ENCODE data around the gene CCDC88C. TPM values are rescaled to one million over a fixed set of nuclear protein-coding genes. Genes with fewer than 3 reads are reported as not detected.

CCDC88C gene
- total RNA-seq, 1 experiment from 2014 or later, result 64.8 TPM

DNA sequence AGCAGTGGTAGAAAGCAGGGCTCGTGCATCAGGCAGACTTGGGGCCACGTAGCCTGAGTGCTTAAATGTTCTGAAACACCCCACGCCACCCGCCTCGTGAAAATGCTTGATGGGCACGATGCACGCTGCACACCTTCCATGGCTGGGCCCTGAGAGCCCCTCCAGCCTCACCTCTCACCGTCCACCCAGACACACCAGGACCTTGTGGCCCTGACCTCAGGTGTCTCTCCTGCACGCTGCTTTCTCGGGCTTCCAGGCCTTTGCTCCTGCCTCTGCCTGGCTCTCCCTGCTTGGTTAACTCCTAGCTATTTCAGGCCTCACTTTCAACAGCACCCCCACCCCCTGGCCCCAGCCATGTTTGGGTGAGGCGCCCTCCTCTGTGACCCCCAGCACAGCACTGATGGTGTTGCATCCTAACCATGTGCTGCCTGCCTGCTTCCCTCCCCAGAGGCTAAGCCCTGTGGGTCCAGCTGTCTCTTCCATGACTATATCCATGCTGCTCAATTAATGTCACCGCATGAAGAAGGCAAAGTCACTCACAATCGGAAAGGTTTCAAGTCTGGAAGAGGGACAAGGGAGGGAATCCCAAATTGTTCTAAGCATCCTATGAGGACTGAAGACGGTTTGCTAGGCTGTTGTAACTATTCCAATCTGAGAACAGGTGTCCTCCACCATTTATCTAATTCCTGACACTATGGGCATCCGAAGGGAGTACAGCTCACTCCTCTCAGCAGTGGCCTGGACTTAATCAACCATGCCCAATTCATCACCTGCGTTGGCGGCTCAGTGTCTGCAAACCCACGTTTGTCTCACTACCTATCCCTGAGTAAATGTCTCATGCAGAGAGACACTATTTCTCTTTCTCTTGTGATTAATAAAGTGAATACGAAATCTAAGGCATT, 82.2 kb downstream of the CCDC88C start:
- no peak overlapping the region for H3K4me3 Mint-ChIP-seq
- H3K9me3 Mint-ChIP-seq, result no peaks in the 10 kb centered on the region
- ChIA-PET POLR2A (no interaction called here), CTCF (interaction anchor here (1.0 to 2.2 kb wide), 3 partner anchors 11 to 19 kb away, joined by 3 to 7 read pairs (median 6); no protein-coding TSS in a partner anchor)
- no peaks in the 10 kb centered on the region; the same call in 1 of the 2 replicates for H3K4me1 Mint-ChIP-seq
- H3K27me3 Mint-ChIP-seq (ENCODE audit: low read depth), result no peaks in the 10 kb centered on the region
- ATAC-seq, result no peak
- TF ChIP-seq NFE2L1 (CRISPR knock-in tag; IDR thresholded peaks at IDR 0.05) (no peak), ZNF232 (CRISPR knock-in tag; IDR thresholded peaks at IDR 0.05) (no peak), JAZF1 (CRISPR knock-in tag; IDR thresholded peaks at IDR 0.05) (no peak), ZBTB21 (CRISPR knock-in tag; IDR thresholded peaks at IDR 0.05; ENCODE audit: borderline replicate concordance) (no peak)
- TF ChIP-seq, protein P1, sequence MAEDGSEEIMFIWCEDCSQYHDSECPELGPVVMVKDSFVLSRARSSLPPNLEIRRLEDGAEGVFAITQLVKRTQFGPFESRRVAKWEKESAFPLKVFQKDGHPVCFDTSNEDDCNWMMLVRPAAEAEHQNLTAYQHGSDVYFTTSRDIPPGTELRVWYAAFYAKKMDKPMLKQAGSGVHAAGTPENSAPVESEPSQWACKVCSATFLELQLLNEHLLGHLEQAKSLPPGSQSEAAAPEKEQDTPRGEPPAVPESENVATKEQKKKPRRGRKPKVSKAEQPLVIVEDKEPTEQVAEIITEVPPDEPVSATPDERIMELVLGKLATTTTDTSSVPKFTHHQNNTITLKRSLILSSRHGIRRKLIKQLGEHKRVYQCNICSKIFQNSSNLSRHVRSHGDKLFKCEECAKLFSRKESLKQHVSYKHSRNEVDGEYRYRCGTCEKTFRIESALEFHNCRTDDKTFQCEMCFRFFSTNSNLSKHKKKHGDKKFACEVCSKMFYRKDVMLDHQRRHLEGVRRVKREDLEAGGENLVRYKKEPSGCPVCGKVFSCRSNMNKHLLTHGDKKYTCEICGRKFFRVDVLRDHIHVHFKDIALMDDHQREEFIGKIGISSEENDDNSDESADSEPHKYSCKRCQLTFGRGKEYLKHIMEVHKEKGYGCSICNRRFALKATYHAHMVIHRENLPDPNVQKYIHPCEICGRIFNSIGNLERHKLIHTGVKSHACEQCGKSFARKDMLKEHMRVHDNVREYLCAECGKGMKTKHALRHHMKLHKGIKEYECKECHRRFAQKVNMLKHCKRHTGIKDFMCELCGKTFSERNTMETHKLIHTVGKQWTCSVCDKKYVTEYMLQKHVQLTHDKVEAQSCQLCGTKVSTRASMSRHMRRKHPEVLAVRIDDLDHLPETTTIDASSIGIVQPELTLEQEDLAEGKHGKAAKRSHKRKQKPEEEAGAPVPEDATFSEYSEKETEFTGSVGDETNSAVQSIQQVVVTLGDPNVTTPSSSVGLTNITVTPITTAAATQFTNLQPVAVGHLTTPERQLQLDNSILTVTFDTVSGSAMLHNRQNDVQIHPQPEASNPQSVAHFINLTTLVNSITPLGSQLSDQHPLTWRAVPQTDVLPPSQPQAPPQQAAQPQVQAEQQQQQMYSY (CRISPR knock-in tag; IDR thresholded peaks at IDR 0.05), result no peak
- TF ChIP-seq, protein P2, sequence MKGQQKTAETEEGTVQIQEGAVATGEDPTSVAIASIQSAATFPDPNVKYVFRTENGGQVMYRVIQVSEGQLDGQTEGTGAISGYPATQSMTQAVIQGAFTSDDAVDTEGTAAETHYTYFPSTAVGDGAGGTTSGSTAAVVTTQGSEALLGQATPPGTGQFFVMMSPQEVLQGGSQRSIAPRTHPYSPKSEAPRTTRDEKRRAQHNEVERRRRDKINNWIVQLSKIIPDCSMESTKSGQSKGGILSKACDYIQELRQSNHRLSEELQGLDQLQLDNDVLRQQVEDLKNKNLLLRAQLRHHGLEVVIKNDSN (CRISPR knock-in tag; IDR thresholded peaks at IDR 0.05), result no peak
- no peak for DNase-seq (ENCODE audit: low spot score)
- H3K27ac Mint-ChIP-seq, result peak overlapping the region; percentile 66
- H3K36me3 Mint-ChIP-seq, result peaks cover 13% of the 10 kb centered on the region

DNA sequence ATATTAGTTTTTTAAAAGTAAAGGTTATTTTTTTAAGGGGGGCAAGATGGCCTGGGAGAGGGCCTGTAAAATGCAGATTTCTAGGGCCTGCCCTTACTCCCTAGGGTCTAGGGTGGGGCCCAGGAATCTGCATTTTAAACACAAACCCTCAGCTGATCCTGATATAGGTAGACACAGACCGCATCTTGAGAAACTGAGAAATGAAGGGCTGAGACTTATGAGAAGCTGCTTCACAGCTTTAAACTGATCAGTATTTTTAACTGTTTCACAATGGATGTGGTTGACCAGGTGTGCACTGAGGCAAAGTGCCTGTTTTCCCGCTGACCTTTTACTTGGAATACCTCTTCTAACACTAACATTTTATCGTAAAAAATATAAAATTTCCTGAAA, 84.0 kb downstream of the CCDC88C start:
- CTCF ChIA-PET, result interaction anchor here (0.6 kb wide), 1 partner anchor 157 kb away, joined by 4 read pairs; no protein-coding TSS in a partner anchor
- TF ChIP-seq SMAD4 (CRISPR knock-in tag; IDR thresholded peaks at IDR 0.05) (no peak), JUN (CRISPR knock-in tag; IDR thresholded peaks at IDR 0.05) (no peak), RELA (CRISPR knock-in tag; IDR thresholded peaks at IDR 0.05; ENCODE audit: borderline replicate concordance) (no peak), NR1H2 (CRISPR knock-in tag; IDR thresholded peaks at IDR 0.05) (no peak), ZNF232 (CRISPR knock-in tag; IDR thresholded peaks at IDR 0.05) (no peak), FOXP1 (CRISPR knock-in tag; IDR thresholded peaks at IDR 0.05; ENCODE audit: borderline replicate concordance) (no peak), ETV6 (CRISPR knock-in tag; IDR thresholded peaks at IDR 0.05) (no peak), CREM (CRISPR knock-in tag; IDR thresholded peaks at IDR 0.05) (no peak), TEAD4 (CRISPR knock-in tag; IDR thresholded peaks at IDR 0.05) (no peak), NFE2L1 (CRISPR knock-in tag; IDR thresholded peaks at IDR 0.05) (no peak), FOXJ3 (CRISPR knock-in tag; IDR thresholded peaks at IDR 0.05; ENCODE audit: borderline replicate concordance) (no peak)
- TF ChIP-seq, protein P3, sequence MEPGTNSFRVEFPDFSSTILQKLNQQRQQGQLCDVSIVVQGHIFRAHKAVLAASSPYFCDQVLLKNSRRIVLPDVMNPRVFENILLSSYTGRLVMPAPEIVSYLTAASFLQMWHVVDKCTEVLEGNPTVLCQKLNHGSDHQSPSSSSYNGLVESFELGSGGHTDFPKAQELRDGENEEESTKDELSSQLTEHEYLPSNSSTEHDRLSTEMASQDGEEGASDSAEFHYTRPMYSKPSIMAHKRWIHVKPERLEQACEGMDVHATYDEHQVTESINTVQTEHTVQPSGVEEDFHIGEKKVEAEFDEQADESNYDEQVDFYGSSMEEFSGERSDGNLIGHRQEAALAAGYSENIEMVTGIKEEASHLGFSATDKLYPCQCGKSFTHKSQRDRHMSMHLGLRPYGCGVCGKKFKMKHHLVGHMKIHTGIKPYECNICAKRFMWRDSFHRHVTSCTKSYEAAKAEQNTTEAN (CRISPR knock-in tag; IDR thresholded peaks at IDR 0.05), result no peak
- TF ChIP-seq, protein P4, sequence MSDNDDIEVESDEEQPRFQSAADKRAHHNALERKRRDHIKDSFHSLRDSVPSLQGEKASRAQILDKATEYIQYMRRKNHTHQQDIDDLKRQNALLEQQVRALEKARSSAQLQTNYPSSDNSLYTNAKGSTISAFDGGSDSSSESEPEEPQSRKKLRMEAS (CRISPR knock-in tag; IDR thresholded peaks at IDR 0.05), result no peak
- TF ChIP-seq, protein P5, sequence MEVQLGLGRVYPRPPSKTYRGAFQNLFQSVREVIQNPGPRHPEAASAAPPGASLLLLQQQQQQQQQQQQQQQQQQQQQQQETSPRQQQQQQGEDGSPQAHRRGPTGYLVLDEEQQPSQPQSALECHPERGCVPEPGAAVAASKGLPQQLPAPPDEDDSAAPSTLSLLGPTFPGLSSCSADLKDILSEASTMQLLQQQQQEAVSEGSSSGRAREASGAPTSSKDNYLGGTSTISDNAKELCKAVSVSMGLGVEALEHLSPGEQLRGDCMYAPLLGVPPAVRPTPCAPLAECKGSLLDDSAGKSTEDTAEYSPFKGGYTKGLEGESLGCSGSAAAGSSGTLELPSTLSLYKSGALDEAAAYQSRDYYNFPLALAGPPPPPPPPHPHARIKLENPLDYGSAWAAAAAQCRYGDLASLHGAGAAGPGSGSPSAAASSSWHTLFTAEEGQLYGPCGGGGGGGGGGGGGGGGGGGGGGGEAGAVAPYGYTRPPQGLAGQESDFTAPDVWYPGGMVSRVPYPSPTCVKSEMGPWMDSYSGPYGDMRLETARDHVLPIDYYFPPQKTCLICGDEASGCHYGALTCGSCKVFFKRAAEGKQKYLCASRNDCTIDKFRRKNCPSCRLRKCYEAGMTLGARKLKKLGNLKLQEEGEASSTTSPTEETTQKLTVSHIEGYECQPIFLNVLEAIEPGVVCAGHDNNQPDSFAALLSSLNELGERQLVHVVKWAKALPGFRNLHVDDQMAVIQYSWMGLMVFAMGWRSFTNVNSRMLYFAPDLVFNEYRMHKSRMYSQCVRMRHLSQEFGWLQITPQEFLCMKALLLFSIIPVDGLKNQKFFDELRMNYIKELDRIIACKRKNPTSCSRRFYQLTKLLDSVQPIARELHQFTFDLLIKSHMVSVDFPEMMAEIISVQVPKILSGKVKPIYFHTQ (CRISPR knock-in tag; IDR thresholded peaks at IDR 0.05), result no peak
- TF ChIP-seq, protein P6, sequence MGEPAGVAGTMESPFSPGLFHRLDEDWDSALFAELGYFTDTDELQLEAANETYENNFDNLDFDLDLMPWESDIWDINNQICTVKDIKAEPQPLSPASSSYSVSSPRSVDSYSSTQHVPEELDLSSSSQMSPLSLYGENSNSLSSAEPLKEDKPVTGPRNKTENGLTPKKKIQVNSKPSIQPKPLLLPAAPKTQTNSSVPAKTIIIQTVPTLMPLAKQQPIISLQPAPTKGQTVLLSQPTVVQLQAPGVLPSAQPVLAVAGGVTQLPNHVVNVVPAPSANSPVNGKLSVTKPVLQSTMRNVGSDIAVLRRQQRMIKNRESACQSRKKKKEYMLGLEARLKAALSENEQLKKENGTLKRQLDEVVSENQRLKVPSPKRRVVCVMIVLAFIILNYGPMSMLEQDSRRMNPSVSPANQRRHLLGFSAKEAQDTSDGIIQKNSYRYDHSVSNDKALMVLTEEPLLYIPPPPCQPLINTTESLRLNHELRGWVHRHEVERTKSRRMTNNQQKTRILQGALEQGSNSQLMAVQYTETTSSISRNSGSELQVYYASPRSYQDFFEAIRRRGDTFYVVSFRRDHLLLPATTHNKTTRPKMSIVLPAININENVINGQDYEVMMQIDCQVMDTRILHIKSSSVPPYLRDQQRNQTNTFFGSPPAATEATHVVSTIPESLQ (CRISPR knock-in tag; IDR thresholded peaks at IDR 0.05), result no peak
- TF ChIP-seq, protein P7, sequence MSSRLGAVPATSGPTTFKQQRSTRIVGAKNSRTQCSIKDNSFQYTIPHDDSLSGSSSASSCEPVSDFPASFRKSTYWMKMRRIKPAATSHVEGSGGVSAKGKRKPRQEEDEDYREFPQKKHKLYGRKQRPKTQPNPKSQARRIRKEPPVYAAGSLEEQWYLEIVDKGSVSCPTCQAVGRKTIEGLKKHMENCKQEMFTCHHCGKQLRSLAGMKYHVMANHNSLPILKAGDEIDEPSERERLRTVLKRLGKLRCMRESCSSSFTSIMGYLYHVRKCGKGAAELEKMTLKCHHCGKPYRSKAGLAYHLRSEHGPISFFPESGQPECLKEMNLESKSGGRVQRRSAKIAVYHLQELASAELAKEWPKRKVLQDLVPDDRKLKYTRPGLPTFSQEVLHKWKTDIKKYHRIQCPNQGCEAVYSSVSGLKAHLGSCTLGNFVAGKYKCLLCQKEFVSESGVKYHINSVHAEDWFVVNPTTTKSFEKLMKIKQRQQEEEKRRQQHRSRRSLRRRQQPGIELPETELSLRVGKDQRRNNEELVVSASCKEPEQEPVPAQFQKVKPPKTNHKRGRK (CRISPR knock-in tag; IDR thresholded peaks at IDR 0.05; ENCODE audit: borderline replicate concordance), result no peak

More for the DNA sequence above, 84.0 kb downstream of the CCDC88C start:
- Mint-ChIP-seq H3K27ac (no peak overlapping the region), H3K4me1 (no peaks in the 10 kb centered on the region; the same call in 1 of the 2 replicates), H3K4me3 (no peak overlapping the region), H3K36me3 (peaks cover 5% of the 10 kb centered on the region; the same call in 1 of the 2 replicates), H3K27me3 (ENCODE audit: low read depth) (no peaks in the 10 kb centered on the region), H3K9me3 (no peaks in the 10 kb centered on the region)
- DNase-seq (ENCODE audit: low spot score), result no peak
- ATAC-seq, result no peak
- POLR2A ChIA-PET, result no interaction called here
